Measurements from ENCODE around the gene DPM3. TPM values are rescaled to one million over a fixed set of nuclear protein-coding genes. Genes with fewer than 3 reads are reported as not detected.
A peak's percentile ranks its signal among the peaks of the same experiment; 100 is the strongest.

Gene DPM3
- total and polyA plus RNA-seq, 2 of the 13 experiments (the other 11 are each of a cell fraction or from before 2014, with no cell fraction given): 23.2 to 53.4 TPM

DNA sequence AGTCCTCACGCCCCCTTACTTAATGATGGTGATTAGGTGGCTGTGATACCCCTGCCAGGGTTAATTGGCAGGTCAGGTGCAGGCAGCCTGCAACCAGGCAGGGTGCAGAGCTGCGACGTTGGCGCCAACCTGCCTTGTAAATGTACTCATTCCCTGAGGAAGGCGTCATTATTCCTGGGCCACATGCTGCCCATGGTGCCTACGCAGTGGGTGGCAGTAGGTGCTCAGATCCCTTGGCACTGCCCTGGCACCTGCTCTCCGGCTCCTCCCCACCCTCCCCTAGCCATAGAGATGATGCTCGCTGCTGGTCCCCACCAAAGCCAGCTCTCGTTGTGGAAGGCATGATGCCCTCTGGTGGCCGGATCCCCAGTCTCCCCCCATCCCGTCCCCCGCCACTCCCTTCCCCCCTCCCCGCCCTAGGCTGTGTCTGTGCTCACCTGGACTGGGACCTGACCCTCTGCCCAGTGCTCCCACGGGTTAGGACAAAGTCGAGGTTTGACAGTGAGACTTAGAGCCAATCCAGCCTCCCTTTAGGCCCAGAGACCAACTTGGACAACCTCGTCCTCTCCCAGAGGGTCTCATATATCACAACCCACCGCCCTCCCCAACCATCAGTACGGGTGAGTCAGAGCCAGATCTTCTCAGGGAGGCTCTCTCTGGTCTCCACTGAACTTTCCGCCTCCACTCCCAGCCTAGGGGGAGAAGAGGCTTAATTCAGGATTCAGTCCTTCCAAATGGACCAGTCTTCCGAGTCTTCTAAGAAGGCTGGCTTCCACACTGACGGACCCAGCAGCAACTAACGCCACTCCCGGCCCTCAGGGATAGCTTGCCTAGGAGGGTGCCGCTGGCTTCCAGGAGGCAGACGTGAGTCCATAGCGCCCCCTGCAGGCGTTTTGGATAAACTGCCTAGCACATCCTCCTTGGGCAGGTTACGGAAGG, 27.1 kb upstream of the DPM3 start (continued):
- TF ChIP-seq CHD2 (IDR thresholded peaks at IDR 0.05; ENCODE audit: low read depth, low read length) (no peak), ZNF672 (CRISPR knock-in tag; IDR thresholded peaks at IDR 0.05) (no peak), TBL1XR1 (IDR thresholded peaks at IDR 0.05; ENCODE audit: borderline replicate concordance, low read length, partially characterized antibody) (no peak), RARG (CRISPR knock-in tag; IDR thresholded peaks at IDR 0.05; ENCODE audit: low read depth) (no peak), TAF15 (IDR thresholded peaks at IDR 0.05; ENCODE audit: low read depth, low read length, poor library complexity, severe bottlenecking) (no peak), KDM2A (CRISPR knock-in tag; IDR thresholded peaks at IDR 0.05; ENCODE audit: borderline replicate concordance, low read depth) (peak; percentile 93), SRSF9 (IDR thresholded peaks at IDR 0.05; ENCODE audit: borderline replicate concordance, insufficient read depth, low read depth, low read length, poor library complexity, severe bottlenecking) (no peak), ZNF235 (CRISPR knock-in tag; IDR thresholded peaks at IDR 0.05; ENCODE audit: borderline replicate concordance) (no peak), ZNF329 (CRISPR knock-in tag; IDR thresholded peaks at IDR 0.05; ENCODE audit: low read depth) (no peak), NKX3-1 (CRISPR knock-in tag; IDR thresholded peaks at IDR 0.05) (no peak), SMAD9 (CRISPR knock-in tag; IDR thresholded peaks at IDR 0.05) (no peak), PAWR (CRISPR knock-in tag; IDR thresholded peaks at IDR 0.05; ENCODE audit: borderline replicate concordance) (no peak)
- TF ChIP-seq, protein P1, sequence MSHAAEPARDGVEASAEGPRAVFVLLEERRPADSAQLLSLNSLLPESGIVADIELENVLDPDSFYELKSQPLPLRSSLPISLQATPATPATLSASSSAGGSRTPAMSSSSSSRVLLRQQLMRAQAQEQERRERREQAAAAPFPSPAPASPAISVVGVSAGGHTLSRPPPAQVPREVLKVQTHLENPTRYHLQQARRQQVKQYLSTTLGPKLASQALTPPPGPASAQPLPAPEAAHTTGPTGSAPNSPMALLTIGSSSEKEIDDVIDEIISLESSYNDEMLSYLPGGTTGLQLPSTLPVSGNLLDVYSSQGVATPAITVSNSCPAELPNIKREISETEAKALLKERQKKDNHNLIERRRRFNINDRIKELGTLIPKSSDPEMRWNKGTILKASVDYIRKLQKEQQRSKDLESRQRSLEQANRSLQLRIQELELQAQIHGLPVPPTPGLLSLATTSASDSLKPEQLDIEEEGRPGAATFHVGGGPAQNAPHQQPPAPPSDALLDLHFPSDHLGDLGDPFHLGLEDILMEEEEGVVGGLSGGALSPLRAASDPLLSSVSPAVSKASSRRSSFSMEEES (CRISPR knock-in tag; IDR thresholded peaks at IDR 0.05): no peak
- TF ChIP-seq, protein P2, sequence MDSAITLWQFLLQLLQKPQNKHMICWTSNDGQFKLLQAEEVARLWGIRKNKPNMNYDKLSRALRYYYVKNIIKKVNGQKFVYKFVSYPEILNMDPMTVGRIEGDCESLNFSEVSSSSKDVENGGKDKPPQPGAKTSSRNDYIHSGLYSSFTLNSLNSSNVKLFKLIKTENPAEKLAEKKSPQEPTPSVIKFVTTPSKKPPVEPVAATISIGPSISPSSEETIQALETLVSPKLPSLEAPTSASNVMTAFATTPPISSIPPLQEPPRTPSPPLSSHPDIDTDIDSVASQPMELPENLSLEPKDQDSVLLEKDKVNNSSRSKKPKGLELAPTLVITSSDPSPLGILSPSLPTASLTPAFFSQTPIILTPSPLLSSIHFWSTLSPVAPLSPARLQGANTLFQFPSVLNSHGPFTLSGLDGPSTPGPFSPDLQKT (CRISPR knock-in tag; IDR thresholded peaks at IDR 0.05; ENCODE audit: borderline replicate concordance): no peak
- TF ChIP-seq, protein P3, sequence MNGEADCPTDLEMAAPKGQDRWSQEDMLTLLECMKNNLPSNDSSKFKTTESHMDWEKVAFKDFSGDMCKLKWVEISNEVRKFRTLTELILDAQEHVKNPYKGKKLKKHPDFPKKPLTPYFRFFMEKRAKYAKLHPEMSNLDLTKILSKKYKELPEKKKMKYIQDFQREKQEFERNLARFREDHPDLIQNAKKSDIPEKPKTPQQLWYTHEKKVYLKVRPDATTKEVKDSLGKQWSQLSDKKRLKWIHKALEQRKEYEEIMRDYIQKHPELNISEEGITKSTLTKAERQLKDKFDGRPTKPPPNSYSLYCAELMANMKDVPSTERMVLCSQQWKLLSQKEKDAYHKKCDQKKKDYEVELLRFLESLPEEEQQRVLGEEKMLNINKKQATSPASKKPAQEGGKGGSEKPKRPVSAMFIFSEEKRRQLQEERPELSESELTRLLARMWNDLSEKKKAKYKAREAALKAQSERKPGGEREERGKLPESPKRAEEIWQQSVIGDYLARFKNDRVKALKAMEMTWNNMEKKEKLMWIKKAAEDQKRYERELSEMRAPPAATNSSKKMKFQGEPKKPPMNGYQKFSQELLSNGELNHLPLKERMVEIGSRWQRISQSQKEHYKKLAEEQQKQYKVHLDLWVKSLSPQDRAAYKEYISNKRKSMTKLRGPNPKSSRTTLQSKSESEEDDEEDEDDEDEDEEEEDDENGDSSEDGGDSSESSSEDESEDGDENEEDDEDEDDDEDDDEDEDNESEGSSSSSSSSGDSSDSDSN (CRISPR knock-in tag; IDR thresholded peaks at IDR 0.05): peak; percentile 62
- TF ChIP-seq, protein P4, sequence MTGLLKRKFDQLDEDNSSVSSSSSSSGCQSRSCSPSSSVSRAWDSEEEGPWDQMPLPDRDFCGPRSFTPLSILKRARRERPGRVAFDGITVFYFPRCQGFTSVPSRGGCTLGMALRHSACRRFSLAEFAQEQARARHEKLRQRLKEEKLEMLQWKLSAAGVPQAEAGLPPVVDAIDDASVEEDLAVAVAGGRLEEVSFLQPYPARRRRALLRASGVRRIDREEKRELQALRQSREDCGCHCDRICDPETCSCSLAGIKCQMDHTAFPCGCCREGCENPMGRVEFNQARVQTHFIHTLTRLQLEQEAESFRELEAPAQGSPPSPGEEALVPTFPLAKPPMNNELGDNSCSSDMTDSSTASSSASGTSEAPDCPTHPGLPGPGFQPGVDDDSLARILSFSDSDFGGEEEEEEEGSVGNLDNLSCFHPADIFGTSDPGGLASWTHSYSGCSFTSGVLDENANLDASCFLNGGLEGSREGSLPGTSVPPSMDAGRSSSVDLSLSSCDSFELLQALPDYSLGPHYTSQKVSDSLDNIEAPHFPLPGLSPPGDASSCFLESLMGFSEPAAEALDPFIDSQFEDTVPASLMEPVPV (CRISPR knock-in tag; IDR thresholded peaks at IDR 0.05): no peak
- TF ChIP-seq, protein P5, sequence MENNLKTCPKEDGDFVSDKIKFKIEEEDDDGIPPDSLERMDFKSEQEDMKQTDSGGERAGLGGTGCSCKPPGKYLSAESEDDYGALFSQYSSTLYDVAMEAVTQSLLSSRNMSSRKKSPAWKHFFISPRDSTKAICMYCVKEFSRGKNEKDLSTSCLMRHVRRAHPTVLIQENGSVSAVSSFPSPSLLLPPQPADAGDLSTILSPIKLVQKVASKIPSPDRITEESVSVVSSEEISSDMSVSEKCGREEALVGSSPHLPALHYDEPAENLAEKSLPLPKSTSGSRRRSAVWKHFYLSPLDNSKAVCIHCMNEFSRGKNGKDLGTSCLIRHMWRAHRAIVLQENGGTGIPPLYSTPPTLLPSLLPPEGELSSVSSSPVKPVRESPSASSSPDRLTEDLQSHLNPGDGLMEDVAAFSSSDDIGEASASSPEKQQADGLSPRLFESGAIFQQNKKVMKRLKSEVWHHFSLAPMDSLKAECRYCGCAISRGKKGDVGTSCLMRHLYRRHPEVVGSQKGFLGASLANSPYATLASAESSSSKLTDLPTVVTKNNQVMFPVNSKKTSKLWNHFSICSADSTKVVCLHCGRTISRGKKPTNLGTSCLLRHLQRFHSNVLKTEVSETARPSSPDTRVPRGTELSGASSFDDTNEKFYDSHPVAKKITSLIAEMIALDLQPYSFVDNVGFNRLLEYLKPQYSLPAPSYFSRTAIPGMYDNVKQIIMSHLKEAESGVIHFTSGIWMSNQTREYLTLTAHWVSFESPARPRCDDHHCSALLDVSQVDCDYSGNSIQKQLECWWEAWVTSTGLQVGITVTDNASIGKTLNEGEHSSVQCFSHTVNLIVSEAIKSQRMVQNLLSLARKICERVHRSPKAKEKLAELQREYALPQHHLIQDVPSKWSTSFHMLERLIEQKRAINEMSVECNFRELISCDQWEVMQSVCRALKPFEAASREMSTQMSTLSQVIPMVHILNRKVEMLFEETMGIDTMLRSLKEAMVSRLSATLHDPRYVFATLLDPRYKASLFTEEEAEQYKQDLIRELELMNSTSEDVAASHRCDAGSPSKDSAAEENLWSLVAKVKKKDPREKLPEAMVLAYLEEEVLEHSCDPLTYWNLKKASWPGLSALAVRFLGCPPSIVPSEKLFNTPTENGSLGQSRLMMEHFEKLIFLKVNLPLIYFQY (CRISPR knock-in tag; IDR thresholded peaks at IDR 0.05; ENCODE audit: borderline replicate concordance): no peak; the same call in 1 of the 2 replicates
